Measurements from ENCODE around the gene SLC38A10.

SLC38A10 gene

DNA sequence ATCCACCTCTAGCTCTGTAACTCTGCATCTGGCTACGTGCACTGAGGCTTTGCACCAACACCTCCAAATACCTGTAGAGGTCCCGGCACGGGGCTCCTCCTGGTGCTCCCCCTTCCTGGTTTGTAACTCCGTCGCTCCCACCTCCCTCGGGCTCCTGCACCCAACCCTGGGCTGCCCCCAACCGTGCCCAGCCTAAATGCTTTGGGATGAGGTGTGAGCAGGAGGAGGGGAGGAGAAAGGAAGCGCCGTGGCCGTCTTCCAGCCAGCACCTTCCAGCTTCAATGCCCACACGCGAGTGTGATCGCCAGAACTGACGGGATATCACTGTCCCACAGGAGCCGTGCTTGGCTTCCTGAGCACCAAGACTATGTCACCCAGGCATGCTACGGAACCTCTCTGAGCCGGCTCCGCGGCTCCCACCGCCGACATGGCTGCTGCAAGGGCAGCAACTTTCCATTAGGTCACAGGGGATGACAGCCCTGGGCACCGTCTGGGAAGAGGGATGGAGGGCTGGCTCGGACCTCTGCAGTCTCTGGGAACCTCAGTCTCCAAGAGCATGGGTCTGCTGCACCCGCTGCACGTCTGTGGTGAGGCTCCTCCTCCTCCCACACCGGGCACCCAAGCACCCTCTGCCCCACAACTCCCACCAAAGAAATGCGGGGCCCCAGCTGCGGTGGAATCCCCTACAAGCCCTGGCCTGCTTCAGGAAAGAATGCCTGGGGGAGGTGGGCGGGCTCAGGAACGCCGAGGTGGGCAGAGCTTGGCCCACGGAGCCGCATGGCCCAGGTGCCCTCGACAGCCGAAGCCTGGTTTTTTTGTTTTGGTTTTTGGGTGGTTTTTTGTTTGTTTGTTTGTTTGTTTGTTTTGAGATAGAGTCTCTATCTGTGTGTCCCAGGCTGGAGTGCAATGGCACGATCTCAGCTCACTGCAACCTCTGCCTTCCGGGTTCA is 6.4 kb upstream of the SLC38A10 start:
- no peak overlapping the region for H3K27ac ChIP-seq (ENCODE audit: low read depth, low read length)
- no peak overlapping the region for H3K4me3 ChIP-seq (ENCODE audit: low read length)

DNA sequence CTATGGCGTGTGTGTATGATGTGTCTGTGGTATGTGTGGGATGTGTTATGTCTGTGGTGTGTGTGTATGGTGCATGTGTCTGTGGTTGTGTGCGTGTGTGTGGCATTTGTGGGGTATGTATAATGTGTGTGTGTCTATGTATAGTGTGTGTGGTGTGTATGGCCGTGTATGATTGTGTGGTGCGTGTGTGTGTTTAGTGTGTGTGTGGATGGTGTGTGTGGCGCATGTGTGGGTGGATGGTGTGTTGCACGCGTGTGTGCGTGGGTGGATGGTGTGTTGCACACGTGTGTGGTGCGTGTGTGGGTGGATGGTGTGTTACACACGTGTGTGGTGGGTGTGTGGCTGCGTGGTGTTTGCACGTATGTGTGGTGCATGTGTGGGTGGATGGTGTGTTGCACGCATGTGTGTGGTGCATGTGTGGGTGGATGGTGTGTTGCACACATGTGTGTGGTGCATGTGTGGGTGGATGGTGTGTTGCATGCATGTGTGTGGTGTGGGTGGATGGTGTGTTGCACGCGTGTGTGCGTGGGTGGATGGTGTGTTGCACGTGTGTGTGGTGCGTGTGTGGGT is 5.6 kb upstream of the SLC38A10 start:
- H3K27ac ChIP-seq (ENCODE audit: low read depth, low read length): no peak overlapping the region
- H3K4me2 ChIP-seq (ENCODE audit: low read length): no peak overlapping the region
- peaks cover 5% of the 10 kb centered on the region for H3K4me1 ChIP-seq (ENCODE audit: control insufficient read depth, low read length)
- peaks cover 2% of the 10 kb centered on the region; the same call in 1 of the 2 replicates for H3K79me2 ChIP-seq (ENCODE audit: control insufficient read depth, low read length)
- no peak overlapping the region for H3K4me3 ChIP-seq (ENCODE audit: low read length)
- TF ChIP-seq, protein P1, sequence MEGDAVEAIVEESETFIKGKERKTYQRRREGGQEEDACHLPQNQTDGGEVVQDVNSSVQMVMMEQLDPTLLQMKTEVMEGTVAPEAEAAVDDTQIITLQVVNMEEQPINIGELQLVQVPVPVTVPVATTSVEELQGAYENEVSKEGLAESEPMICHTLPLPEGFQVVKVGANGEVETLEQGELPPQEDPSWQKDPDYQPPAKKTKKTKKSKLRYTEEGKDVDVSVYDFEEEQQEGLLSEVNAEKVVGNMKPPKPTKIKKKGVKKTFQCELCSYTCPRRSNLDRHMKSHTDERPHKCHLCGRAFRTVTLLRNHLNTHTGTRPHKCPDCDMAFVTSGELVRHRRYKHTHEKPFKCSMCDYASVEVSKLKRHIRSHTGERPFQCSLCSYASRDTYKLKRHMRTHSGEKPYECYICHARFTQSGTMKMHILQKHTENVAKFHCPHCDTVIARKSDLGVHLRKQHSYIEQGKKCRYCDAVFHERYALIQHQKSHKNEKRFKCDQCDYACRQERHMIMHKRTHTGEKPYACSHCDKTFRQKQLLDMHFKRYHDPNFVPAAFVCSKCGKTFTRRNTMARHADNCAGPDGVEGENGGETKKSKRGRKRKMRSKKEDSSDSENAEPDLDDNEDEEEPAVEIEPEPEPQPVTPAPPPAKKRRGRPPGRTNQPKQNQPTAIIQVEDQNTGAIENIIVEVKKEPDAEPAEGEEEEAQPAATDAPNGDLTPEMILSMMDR (IDR thresholded peaks at IDR 0.05; ENCODE audit: low read depth, low read length, poor library complexity, severe bottlenecking): no peak
- TF ChIP-seq EZH2phosphoT487 (IDR thresholded peaks at IDR 0.05; ENCODE audit: borderline replicate concordance, low read length): no peak
- no peaks in the 10 kb centered on the region for H3K27me3 ChIP-seq (ENCODE audit: control insufficient read depth, low read length)
- no peaks in the 10 kb centered on the region for H3K36me3 ChIP-seq (ENCODE audit: control insufficient read depth, low read length)
- H3K9me2 ChIP-seq (replicated peaks; ENCODE audit: control insufficient read depth, low read length): no peaks in the 10 kb centered on the region
- H3K9me3 ChIP-seq (ENCODE audit: control insufficient read depth, insufficient read depth, low read length): no peaks in the 10 kb centered on the region
- no peaks in the 10 kb centered on the region for H3F3A ChIP-seq (ENCODE audit: control insufficient read depth, insufficient read depth)
- no peaks in the 10 kb centered on the region for H4K20me1 ChIP-seq (ENCODE audit: control insufficient read depth, insufficient read depth, low read depth, low read length)

More for the DNA sequence above, 6.4 kb upstream of the SLC38A10 start:
- Histone ChIP-seq H3K27me3 (ENCODE audit: control insufficient read depth, low read length) (no peaks in the 10 kb centered on the region), H3K9me2 (replicated peaks; ENCODE audit: control insufficient read depth, low read length) (no peaks in the 10 kb centered on the region), H3F3A (ENCODE audit: control insufficient read depth, insufficient read depth) (no peaks in the 10 kb centered on the region), H4K20me1 (ENCODE audit: control insufficient read depth, insufficient read depth, low read depth, low read length) (no peaks in the 10 kb centered on the region), H3K9me3 (ENCODE audit: control insufficient read depth, insufficient read depth, low read length) (no peaks in the 10 kb centered on the region), H3K36me3 (ENCODE audit: control insufficient read depth, low read length) (no peaks in the 10 kb centered on the region), H3K79me2 (ENCODE audit: control insufficient read depth, low read length) (no peaks in the 10 kb centered on the region), H3K4me1 (ENCODE audit: control insufficient read depth, low read length) (no peaks in the 10 kb centered on the region), H3K4me2 (ENCODE audit: low read length) (no peak overlapping the region)
- TF ChIP-seq EZH2phosphoT487 (IDR thresholded peaks at IDR 0.05; ENCODE audit: borderline replicate concordance, low read length): no peak
- TF ChIP-seq, protein P1 (IDR thresholded peaks at IDR 0.05; ENCODE audit: low read depth, low read length, poor library complexity, severe bottlenecking): no peak

DNA sequence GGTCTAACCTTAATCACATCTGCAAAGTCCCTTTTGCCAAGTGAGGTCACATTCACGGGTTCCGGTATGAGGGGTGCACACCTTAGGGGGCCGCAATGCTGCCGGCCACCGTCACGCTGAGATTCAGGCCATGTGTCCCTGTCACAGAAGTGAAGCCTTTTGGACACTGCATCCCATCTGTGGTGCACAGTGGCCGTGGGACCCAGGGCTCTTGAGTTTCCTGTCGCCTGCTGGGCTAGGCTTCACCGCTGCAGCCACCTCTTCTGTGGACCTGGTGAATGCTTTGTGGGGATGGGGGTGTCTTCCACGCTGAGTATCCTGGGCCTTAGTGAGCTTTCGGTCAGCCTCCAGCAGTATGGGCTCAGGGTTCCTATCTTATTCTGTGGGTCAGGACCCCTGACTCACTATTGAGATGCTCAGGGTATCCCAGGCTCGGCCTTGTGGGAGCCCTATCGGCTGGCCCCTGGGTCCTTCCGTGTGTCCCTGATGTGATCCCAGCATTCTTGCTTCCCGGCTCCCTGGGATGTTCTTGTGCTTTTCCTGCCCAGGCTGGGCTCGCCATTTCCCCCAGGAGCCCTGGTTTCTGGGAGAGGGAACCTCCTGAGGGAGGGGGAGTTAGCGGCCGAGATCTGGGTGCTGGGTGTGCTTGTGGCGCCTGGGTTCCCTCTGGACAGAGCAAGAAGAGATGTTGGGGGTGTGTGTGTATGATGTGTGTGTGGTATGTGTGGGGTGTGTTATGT is 4.9 kb upstream of the SLC38A10 start:
- Histone ChIP-seq H3K9me3 (ENCODE audit: control insufficient read depth, insufficient read depth, low read length) (no peaks in the 10 kb centered on the region), H3K79me2 (ENCODE audit: control insufficient read depth, low read length) (peaks cover 5% of the 10 kb centered on the region), H3K4me2 (ENCODE audit: low read length) (no peak overlapping the region), H3K4me3 (ENCODE audit: low read length) (no peak overlapping the region), H3K27me3 (ENCODE audit: control insufficient read depth, low read length) (no peaks in the 10 kb centered on the region), H3K4me1 (ENCODE audit: control insufficient read depth, low read length) (peaks cover 6% of the 10 kb centered on the region), H3K9me2 (replicated peaks; ENCODE audit: control insufficient read depth, low read length) (no peaks in the 10 kb centered on the region), H4K20me1 (ENCODE audit: control insufficient read depth, insufficient read depth, low read depth, low read length) (no peaks in the 10 kb centered on the region), H3F3A (ENCODE audit: control insufficient read depth, insufficient read depth) (no peaks in the 10 kb centered on the region), H3K27ac (ENCODE audit: low read depth, low read length) (no peak overlapping the region), H3K36me3 (ENCODE audit: control insufficient read depth, low read length) (no peaks in the 10 kb centered on the region)
- TF ChIP-seq, protein P1 (IDR thresholded peaks at IDR 0.05; ENCODE audit: low read depth, low read length, poor library complexity, severe bottlenecking): no peak
- no peak for TF ChIP-seq EZH2phosphoT487 (IDR thresholded peaks at IDR 0.05; ENCODE audit: borderline replicate concordance, low read length)
